Ishikawa (cell line): ENCODE measurements around the gene CCM2.

ENCODE experiments used
- EGR1 ChIP-seq: IDR thresholded peaks from 2 replicates; pipeline ENCODE4 v1.6.1; 2012
- EP300 ChIP-seq: IDR thresholded peaks from 2 replicates; pipeline ENCODE4 v1.6.1; 2012; ENCODE audit warnings: borderline replicate concordance
- FOXM1 ChIP-seq: IDR thresholded peaks from 2 replicates; pipeline ENCODE4 v1.6.1; 2012; ENCODE audit warnings: low read depth, borderline replicate concordance
- NFIC ChIP-seq: IDR thresholded peaks from 2 replicates; pipeline ENCODE4 v1.6.1; 2012
- RAD21 ChIP-seq: IDR thresholded peaks from 2 replicates; pipeline ENCODE4 v1.6.1; 2012; ENCODE audit warnings: low read depth
- REST ChIP-seq: IDR thresholded peaks from 2 replicates; pipeline ENCODE4 v1.6.1; 2012; ENCODE audit warnings: low read depth, mild to moderate bottlenecking
- TAF1 ChIP-seq: IDR thresholded peaks from 2 replicates; pipeline ENCODE4 v1.6.1; 2012; ENCODE audit warnings: low read depth, mild to moderate bottlenecking
- TEAD4 ChIP-seq: IDR thresholded peaks from 2 replicates; pipeline ENCODE4 v1.6.1; 2012
- TF ChIP-seq, protein P1 (sequence below): IDR thresholded peaks from 2 replicates; pipeline ENCODE4 v1.6.1; 2012

GRCh38 chr7:45050198-45050597 is 50.2 kb downstream of the CCM2 start:
- TF ChIP-seq EP300 (no peak), EGR1 (no peak), FOXM1 (no peak), TEAD4 (no peak), RAD21 (no peak), NFIC (no peak), REST (no peak), TAF1 (no peak)
- TF ChIP-seq, protein P1, sequence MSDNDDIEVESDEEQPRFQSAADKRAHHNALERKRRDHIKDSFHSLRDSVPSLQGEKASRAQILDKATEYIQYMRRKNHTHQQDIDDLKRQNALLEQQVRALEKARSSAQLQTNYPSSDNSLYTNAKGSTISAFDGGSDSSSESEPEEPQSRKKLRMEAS, result no peak
